Measurements from ENCODE around the gene BZW1.

Gene BZW1

DNA sequence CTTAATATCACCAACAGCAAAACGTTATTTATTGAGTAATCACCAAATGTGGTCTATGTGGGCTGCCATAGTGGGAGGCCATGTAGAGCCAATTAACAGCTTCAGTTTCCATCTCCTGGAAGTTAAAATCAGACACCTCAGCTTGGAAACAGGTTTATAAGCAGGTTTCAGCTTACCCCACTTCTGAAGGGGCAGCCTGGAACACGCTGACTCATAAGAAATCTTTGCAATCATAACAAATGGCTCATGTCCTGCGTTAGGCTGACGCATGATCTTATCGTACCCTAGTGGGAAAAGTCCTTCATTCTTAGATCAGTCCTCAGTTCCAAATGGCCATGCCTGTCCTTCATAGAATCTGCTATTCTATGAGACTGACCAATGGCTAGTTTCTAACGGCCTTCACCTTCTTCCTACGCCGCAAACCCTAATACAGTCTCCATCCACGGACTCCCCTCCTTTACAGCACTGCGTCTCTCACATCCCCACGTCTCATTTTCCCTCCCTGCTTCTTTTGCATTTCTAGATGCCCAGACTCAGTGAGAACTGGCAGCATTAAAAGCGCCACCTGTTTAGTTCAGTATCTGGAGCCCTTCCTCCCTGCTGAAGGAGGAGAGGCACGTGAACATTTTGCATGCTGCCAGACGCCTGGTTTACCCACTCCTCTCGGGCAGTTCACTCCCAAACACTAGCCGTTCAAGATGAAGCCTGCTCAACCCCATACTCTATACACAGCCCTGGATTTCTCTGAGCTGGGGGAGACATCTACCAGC lies 24.2 kb upstream of the BZW1 start (continued):
- TF ChIP-seq, protein P1, sequence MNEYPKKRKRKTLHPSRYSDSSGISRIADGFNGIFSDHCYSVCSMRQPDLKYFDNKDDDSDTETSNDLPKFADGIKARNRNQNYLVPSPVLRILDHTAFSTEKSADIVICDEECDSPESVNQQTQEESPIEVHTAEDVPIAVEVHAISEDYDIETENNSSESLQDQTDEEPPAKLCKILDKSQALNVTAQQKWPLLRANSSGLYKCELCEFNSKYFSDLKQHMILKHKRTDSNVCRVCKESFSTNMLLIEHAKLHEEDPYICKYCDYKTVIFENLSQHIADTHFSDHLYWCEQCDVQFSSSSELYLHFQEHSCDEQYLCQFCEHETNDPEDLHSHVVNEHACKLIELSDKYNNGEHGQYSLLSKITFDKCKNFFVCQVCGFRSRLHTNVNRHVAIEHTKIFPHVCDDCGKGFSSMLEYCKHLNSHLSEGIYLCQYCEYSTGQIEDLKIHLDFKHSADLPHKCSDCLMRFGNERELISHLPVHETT (tag by site-specific recombination; IDR thresholded peaks at IDR 0.05) = peak; percentile 79
- TF ChIP-seq ZNF354C (tag by site-specific recombination; IDR thresholded peaks at IDR 0.05; ENCODE audit: borderline replicate concordance, low read depth) (no peak), ZFP69B (tag by site-specific recombination; IDR thresholded peaks at IDR 0.05) (peak; percentile 14; the same call in 1 of the 2 replicates), REPIN1 (tag by site-specific recombination; IDR thresholded peaks at IDR 0.05; ENCODE audit: low read depth) (no peak), ZNF785 (tag by site-specific recombination; IDR thresholded peaks at IDR 0.05) (no peak), ZNF433 (tag by site-specific recombination; IDR thresholded peaks at IDR 0.05; ENCODE audit: low read depth) (no peak), HOXD13 (CRISPR knock-in tag; IDR thresholded peaks at IDR 0.05; ENCODE audit: borderline replicate concordance) (no peak), ZNF24 (tag by site-specific recombination; IDR thresholded peaks at IDR 0.05) (peak; percentile 73), IKZF3 (tag by site-specific recombination; IDR thresholded peaks at IDR 0.05) (no peak)
- TF ChIP-seq, protein P2, sequence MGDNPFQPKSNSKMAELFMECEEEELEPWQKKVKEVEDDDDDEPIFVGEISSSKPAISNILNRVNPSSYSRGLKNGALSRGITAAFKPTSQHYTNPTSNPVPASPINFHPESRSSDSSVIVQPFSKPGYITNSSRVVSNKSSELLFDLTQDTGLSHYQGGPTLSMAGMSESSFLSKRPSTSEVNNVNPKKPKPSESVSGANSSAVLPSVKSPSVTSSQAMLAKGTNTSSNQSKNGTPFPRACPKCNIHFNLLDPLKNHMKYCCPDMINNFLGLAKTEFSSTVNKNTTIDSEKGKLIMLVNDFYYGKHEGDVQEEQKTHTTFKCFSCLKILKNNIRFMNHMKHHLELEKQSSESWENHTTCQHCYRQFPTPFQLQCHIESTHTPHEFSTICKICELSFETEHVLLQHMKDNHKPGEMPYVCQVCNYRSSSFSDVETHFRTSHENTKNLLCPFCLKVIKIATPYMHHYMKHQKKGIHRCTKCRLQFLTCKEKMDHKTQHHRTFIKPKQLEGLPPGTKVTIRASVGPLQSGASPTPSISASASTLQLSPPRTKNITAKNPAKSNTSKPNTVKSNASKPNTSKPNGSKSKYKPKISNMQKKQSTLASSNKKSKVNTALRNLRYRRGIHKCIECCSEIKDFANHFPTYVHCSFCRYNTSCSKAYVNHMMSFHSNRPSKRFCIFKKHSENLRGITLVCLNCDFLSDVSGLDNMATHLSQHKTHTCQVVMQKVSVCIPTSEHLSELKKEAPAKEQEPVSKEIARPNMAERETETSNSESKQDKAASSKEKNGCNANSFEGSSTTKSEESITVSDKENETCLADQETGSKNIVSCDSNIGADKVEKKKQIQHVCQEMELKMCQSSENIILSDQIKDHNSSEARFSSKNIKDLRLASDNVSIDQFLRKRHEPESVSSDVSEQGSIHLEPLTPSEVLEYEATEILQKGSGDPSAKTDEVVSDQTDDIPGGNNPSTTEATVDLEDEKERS (tag by site-specific recombination; IDR thresholded peaks at IDR 0.05) = no peak
- TF ChIP-seq, protein P3, sequence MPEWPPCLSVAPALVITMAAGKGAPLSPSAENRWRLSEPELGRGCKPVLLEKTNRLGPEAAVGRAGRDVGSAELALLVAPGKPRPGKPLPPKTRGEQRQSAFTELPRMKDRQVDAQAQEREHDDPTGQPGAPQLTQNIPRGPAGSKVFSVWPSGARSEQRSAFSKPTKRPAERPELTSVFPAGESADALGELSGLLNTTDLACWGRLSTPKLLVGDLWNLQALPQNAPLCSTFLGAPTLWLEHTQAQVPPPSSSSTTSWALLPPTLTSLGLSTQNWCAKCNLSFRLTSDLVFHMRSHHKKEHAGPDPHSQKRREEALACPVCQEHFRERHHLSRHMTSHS (tag by site-specific recombination; IDR thresholded peaks at IDR 0.05) = no peak
- TF ChIP-seq, protein P4, sequence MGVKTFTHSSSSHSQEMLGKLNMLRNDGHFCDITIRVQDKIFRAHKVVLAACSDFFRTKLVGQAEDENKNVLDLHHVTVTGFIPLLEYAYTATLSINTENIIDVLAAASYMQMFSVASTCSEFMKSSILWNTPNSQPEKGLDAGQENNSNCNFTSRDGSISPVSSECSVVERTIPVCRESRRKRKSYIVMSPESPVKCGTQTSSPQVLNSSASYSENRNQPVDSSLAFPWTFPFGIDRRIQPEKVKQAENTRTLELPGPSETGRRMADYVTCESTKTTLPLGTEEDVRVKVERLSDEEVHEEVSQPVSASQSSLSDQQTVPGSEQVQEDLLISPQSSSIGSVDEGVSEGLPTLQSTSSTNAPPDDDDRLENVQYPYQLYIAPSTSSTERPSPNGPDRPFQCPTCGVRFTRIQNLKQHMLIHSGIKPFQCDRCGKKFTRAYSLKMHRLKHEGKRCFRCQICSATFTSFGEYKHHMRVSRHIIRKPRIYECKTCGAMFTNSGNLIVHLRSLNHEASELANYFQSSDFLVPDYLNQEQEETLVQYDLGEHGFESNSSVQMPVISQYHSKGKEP (tag by site-specific recombination; IDR thresholded peaks at IDR 0.05) = 0 out of 2 replicates have a peak, but pooled peaks have one; percentile 16

DNA sequence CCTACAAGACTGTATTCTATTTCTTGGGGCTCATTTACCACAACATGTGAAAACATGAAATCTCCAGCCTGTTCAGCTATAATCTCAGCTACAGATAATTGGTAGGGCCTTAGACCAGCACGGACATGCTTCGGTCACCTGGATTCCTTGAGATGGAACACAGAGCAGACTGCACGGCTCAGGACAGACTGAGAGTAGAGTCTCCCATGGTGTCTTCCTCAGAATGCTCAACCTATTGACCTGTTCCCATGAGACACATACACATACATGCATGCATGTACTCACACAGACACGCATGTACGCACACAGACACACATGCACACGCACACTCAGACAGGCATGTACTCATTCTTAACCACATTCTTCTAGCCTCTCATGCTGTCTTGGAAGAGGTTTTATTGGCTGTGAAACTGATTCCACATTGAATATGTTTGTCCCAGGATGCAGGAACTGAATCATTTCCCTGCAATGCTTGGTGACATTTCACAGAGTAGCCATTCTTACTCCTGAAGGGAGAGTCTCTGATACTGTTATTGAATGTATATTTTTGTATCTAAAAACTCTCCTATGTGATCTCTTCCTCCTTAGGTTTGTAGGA lies 23.5 kb upstream of the BZW1 start:
- peaks cover 13% of the 10 kb centered on the region; the same call in 1 of the 2 replicates for H3K4me1 ChIP-seq (ENCODE audit: control insufficient read depth, insufficient read depth, low read length)
- ChIA-PET CTCF (no interaction called here), POLR2A (no interaction called here)
- no peaks in the 10 kb centered on the region for H3K36me3 ChIP-seq (ENCODE audit: control insufficient read depth in 2 of 2, insufficient read depth in 1 of 2, low read length in 2 of 2)
- H3K9me3 ChIP-seq (ENCODE audit: control insufficient read depth, insufficient read depth, low read depth, low read length) = no peaks in the 10 kb centered on the region
- no peak overlapping the region for H3K27ac ChIP-seq (ENCODE audit: extremely low read depth, low read depth, low read length)
- no peak overlapping the region for H3K4me3 ChIP-seq (ENCODE audit: low read depth, low read length)
- no peak for TF ChIP-seq ZNF433 (tag by site-specific recombination; IDR thresholded peaks at IDR 0.05; ENCODE audit: low read depth)
- TF ChIP-seq, protein P5, sequence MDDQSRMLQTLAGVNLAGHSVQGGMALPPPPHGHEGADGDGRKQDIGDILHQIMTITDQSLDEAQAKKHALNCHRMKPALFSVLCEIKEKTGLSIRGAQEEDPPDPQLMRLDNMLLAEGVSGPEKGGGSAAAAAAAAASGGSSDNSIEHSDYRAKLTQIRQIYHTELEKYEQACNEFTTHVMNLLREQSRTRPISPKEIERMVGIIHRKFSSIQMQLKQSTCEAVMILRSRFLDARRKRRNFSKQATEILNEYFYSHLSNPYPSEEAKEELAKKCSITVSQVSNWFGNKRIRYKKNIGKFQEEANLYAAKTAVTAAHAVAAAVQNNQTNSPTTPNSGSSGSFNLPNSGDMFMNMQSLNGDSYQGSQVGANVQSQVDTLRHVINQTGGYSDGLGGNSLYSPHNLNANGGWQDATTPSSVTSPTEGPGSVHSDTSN (CRISPR knock-in tag; IDR thresholded peaks at IDR 0.05) = no peak
- TF ChIP-seq ZNF610 (tag by site-specific recombination; IDR thresholded peaks at IDR 0.05; ENCODE audit: borderline replicate concordance) = no peak
- no peak for TF ChIP-seq ZNF184 (tag by site-specific recombination; IDR thresholded peaks at IDR 0.05)
- no peak for TF ChIP-seq EGR2 (tag by site-specific recombination; IDR thresholded peaks at IDR 0.05; ENCODE audit: low read depth)
- no peak for TF ChIP-seq HOXD13 (CRISPR knock-in tag; IDR thresholded peaks at IDR 0.05; ENCODE audit: borderline replicate concordance)
- no peak for TF ChIP-seq ZNF391 (tag by site-specific recombination; IDR thresholded peaks at IDR 0.05; ENCODE audit: borderline replicate concordance, low read depth)
- no peak for TF ChIP-seq ZNF501 (tag by site-specific recombination; IDR thresholded peaks at IDR 0.05)
- TF ChIP-seq ZSCAN23 (tag by site-specific recombination; IDR thresholded peaks at IDR 0.05) = no peak
- no peak for TF ChIP-seq ZNF670 (tag by site-specific recombination; IDR thresholded peaks at IDR 0.05; ENCODE audit: low read depth)

All from HEK293 (cell line).